Measurements from ENCODE around the gene SLC11A2.

DNA sequence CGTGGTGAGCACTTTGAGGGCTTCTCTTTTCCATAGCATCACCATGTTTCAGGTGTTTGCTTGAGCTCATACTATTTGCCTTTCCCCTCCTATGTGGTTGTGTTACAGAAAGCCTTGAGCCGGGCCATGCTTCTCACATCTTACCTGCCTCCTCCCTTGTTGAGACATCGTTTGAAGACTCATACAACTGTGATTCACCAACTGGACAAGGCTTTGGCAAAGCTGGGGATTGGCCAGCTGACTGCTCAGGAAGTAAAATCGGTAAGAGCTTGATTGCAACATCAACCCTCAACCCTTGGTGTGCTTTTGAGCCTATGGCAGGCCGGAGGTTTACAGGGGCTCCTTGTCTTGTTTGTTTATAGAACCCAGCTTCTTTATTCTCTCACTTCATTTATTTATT lies 30.1 kb upstream of the SLC11A2 start:
- TF ChIP-seq CTCF (IDR thresholded peaks at IDR 0.05) (no peak), YY1 (IDR thresholded peaks at IDR 0.05; ENCODE audit: low read depth) (no peak), SMC3 (IDR thresholded peaks at IDR 0.05; ENCODE audit: low read depth, low read length) (no peak), CHD2 (IDR thresholded peaks at IDR 0.05; ENCODE audit: low read length, partially characterized antibody) (no peak), TAF1 (IDR thresholded peaks at IDR 0.05; ENCODE audit: borderline replicate concordance, low read depth, low read length) (no peak), RAD21 (IDR thresholded peaks at IDR 0.05; ENCODE audit: low read length) (no peak), EP300 (IDR thresholded peaks at IDR 0.05; ENCODE audit: borderline replicate concordance in 1 of 2, low read depth in 1 of 2, low read length in 1 of 2) (no peak)
- TF ChIP-seq, protein P1, sequence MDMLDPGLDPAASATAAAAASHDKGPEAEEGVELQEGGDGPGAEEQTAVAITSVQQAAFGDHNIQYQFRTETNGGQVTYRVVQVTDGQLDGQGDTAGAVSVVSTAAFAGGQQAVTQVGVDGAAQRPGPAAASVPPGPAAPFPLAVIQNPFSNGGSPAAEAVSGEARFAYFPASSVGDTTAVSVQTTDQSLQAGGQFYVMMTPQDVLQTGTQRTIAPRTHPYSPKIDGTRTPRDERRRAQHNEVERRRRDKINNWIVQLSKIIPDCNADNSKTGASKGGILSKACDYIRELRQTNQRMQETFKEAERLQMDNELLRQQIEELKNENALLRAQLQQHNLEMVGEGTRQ (IDR thresholded peaks at IDR 0.05; ENCODE audit: borderline replicate concordance, low read depth, low read length): no peak
- TF ChIP-seq, protein P2, sequence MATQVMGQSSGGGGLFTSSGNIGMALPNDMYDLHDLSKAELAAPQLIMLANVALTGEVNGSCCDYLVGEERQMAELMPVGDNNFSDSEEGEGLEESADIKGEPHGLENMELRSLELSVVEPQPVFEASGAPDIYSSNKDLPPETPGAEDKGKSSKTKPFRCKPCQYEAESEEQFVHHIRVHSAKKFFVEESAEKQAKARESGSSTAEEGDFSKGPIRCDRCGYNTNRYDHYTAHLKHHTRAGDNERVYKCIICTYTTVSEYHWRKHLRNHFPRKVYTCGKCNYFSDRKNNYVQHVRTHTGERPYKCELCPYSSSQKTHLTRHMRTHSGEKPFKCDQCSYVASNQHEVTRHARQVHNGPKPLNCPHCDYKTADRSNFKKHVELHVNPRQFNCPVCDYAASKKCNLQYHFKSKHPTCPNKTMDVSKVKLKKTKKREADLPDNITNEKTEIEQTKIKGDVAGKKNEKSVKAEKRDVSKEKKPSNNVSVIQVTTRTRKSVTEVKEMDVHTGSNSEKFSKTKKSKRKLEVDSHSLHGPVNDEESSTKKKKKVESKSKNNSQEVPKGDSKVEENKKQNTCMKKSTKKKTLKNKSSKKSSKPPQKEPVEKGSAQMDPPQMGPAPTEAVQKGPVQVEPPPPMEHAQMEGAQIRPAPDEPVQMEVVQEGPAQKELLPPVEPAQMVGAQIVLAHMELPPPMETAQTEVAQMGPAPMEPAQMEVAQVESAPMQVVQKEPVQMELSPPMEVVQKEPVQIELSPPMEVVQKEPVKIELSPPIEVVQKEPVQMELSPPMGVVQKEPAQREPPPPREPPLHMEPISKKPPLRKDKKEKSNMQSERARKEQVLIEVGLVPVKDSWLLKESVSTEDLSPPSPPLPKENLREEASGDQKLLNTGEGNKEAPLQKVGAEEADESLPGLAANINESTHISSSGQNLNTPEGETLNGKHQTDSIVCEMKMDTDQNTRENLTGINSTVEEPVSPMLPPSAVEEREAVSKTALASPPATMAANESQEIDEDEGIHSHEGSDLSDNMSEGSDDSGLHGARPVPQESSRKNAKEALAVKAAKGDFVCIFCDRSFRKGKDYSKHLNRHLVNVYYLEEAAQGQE (IDR thresholded peaks at IDR 0.05; ENCODE audit: low read depth, low read length): no peak
